HepG2 (cell line): ENCODE measurements around the gene PLXNA4.

Experiments used
- PCBP2 ChIP-seq: fragments of 200-400 bp; formaldehyde crosslinking; optimal IDR thresholded peaks from 2 replicates; pipeline ENCODE3; 2018; ENCODE audit warnings: low read length, low read depth; ENCODE audit not compliant: poor library complexity, severe bottlenecking
- TF ChIP-seq, protein P1 (sequence below): IDR thresholded peaks from 2 replicates; pipeline ENCODE4 v1.6.1; 2012; ENCODE audit warnings: inconsistent platforms
- TF ChIP-seq, protein P2 (sequence below): sonication (generic); formaldehyde crosslinking; IDR thresholded peaks from 2 replicates; pipeline ENCODE4 v1.8.1; 2023; ENCODE audit warnings: missing genetic modification reagents, inconsistent platforms, borderline replicate concordance

DNA sequence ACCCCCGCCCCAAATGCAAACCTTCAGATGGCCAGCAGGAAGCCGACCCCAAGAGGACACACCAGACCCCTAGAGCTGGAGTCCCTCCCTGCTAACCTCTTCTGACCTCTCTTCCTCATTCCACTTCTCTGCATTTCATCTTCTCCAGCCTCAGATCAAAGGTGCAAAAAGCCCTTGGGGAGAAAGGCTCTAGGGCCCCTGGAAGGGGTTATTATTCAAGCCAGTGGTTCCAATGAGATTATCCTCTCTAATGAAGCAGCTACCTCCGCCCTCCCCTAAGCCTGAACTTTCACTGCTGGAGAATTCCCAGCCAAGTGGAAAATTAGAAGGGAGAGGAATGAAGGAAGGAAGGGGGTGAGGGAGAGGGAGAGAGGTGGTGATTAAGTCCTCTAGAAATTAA, 343.9 kb downstream of the PLXNA4 start:
- TF ChIP-seq PCBP2: no peak
- TF ChIP-seq, protein P1, sequence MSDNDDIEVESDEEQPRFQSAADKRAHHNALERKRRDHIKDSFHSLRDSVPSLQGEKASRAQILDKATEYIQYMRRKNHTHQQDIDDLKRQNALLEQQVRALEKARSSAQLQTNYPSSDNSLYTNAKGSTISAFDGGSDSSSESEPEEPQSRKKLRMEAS: no peak
- TF ChIP-seq, protein P2, sequence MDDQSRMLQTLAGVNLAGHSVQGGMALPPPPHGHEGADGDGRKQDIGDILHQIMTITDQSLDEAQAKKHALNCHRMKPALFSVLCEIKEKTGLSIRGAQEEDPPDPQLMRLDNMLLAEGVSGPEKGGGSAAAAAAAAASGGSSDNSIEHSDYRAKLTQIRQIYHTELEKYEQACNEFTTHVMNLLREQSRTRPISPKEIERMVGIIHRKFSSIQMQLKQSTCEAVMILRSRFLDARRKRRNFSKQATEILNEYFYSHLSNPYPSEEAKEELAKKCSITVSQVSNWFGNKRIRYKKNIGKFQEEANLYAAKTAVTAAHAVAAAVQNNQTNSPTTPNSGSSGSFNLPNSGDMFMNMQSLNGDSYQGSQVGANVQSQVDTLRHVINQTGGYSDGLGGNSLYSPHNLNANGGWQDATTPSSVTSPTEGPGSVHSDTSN: no peak
